Thymus (tissue), 11 donors: ENCODE measurements around the gene ARL4C. TPM values are rescaled to one million over a fixed set of nuclear protein-coding genes. Genes with fewer than 3 reads are reported as not detected.

Source experiments
- DNase-seq, 9 donors: peaks; one replicate each; pipeline ENCODE4 v3.0.0-alpha.2; 2013; ENCODE audit warnings: low spot score in 9 of 9, low read depth in 6 of 9, missing footprints in 1 of 9
- H3K27ac ChIP-seq, 2 donors: one replicate each; pipeline ENCODE4 v1.5.1; 2013; ENCODE audit warnings: control low read depth in 1 of 2, low read depth in 1 of 2, low read length in 1 of 2, mild to moderate bottlenecking in 1 of 2, moderate library complexity in 1 of 2
- H3K27me3 ChIP-seq, 2 donors: one replicate each; pipeline ENCODE4 v1.5.1; 2013; ENCODE audit warnings: low read length in 1 of 2; ENCODE audit not compliant: control insufficient read depth in 2 of 2, insufficient read depth in 1 of 2
- H3K36me3 ChIP-seq, 2 donors: one replicate each; pipeline ENCODE4 v1.5.1; 2013; ENCODE audit warnings: low read length in 1 of 2, mild to moderate bottlenecking in 1 of 2, moderate library complexity in 1 of 2; ENCODE audit not compliant: control insufficient read depth in 2 of 2, insufficient read depth in 2 of 2
- H3K4me1 ChIP-seq, 2 donors: one replicate each; pipeline ENCODE4 v1.5.1; 2013; ENCODE audit warnings: low read length in 2 of 2; ENCODE audit not compliant: control insufficient read depth in 2 of 2, insufficient read depth in 2 of 2
- H3K4me3 ChIP-seq, 2 donors: one replicate each; pipeline ENCODE4 v1.5.1; 2013; ENCODE audit warnings: low read length in 2 of 2, control low read depth in 1 of 2, mild to moderate bottlenecking in 1 of 2
- H3K9me3 ChIP-seq, 2 donors: one replicate each; pipeline ENCODE4 v1.5.1; 2013; ENCODE audit warnings: low read length in 1 of 2, mild to moderate bottlenecking in 1 of 2; ENCODE audit not compliant: control insufficient read depth in 2 of 2, insufficient read depth in 1 of 2
- WGBS: extraction: QIAGEN DNeasy Blood & Tissue Kit; methylation state at CpG from one replicate; pipeline ENCODE4 v1.1.7; 2013; 5-methylcytosine and 5-hydroxymethylcytosine counted together
- polyA plus RNA-seq: library from polyadenylated mRNA; stranded (reverse); fragments of 200-250 nt; gene quantifications from one replicate; pipeline ENCODE4 v1.2.3, GENCODE V29; 2013
- total RNA-seq: library from RNA; stranded (reverse); fragments of 120-200 nt; gene quantifications from one replicate; pipeline ENCODE4 v1.2.4, GENCODE V29; 2013
- donor health status: healthy.

ARL4C gene
- total and polyA plus RNA-seq, 2 donors: 46.7 to 59.9 TPM

- no peak overlapping the region for H3K4me3 ChIP-seq
- H3K36me3 ChIP-seq: no peaks in the 10 kb centered on the region
- no peak for DNase-seq
- H3K27ac ChIP-seq: no peak overlapping the region
- 95% methylated on average over 9 of the region's 9 CpGs for WGBS
- no peaks in the 10 kb centered on the region for H3K9me3 ChIP-seq
- H3K4me1 ChIP-seq: no peaks in the 10 kb centered on the region
- peaks cover 0 to 8% of the 10 kb centered on the region in 2 donors for H3K27me3 ChIP-seq
These were observed 36.7 kb upstream of the ARL4C start for GRCh38 chr2:234533626-234534025.

DNA sequence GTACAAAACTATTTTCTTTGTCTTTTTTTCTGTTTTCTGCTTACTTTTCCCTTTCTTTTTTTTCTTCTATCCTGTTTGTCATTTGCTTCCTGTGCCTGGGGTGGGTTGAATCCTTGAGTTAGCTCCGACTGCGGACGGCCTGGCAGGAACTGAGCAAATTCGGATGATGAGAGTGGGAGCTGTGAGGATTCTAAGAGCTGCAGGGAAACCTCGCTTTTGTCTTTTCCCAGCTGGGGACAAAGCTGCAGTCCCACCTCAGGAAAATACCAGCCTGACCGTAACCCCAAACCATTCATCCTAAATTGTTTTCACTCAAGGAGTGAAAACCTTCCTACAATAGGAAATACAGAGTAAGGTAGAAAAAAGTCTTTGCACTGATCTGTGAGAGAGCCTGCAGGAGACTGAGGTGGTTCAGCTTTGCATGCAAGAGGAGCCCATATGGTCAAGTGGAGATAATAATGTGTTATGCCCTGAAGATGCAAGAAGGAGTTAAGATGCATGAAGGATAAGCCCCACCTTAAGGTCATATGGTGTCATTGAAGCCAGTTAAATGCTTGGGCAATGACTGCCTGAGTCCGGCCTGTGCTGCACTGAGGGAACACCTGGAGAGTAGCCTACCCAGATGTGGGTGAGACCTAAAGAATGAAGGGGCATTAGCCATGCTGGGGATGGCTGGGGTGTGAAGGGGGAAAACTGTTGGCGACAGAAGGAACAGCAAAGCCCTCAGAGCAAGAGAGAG, 31.7 kb upstream of the ARL4C start:
- 82% methylated on average over 8 of the region's 8 CpGs for WGBS
- H3K36me3 ChIP-seq: no peaks in the 10 kb centered on the region
- H3K27ac ChIP-seq: no peak overlapping the region
- no peak overlapping the region for H3K4me3 ChIP-seq
- DNase-seq: no peak
- no peaks in the 10 kb centered on the region for H3K4me1 ChIP-seq
- peaks cover 0 to 5% of the 10 kb centered on the region in 2 donors for H3K9me3 ChIP-seq
- peaks cover 0 to 8% of the 10 kb centered on the region in 2 donors for H3K27me3 ChIP-seq

DNA sequence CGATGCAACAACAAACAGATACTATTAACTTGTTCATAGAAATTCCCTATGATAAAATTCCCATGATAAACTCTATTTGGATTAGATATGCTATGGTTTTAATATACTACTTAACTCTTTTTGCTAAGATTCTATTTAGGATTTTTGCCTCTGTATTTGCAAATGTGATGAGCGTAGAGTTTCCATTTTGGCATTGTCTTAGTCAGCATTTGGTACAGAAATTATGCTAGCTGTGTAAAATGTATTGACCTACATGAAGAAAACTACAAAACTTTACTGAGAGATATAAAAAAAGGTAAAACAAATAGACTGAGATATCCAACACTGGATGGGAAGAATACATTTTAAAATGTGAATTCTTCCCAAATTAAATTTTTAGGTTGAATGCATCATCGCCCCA, 29.8 kb upstream of the ARL4C start:
- H3K27ac ChIP-seq: no peak overlapping the region
- H3K9me3 ChIP-seq: peaks cover 0 to 5% of the 10 kb centered on the region in 2 donors
- no peaks in the 10 kb centered on the region for H3K36me3 ChIP-seq
- WGBS: 96% methylated on average over 3 of the region's 3 CpGs
- DNase-seq: no peak
- H3K4me1 ChIP-seq: no peaks in the 10 kb centered on the region
- peaks cover 0 to 8% of the 10 kb centered on the region in 2 donors for H3K27me3 ChIP-seq
- H3K4me3 ChIP-seq: no peak overlapping the region

GRCh38 chr2:234521536-234521935, 24.7 kb upstream of the ARL4C start:
- DNase-seq: no peak
- no peaks in the 10 kb centered on the region for H3K27me3 ChIP-seq
- no peak overlapping the region for H3K4me3 ChIP-seq
- no peak overlapping the region for H3K27ac ChIP-seq
- peaks cover 0 to 5% of the 10 kb centered on the region in 2 donors for H3K9me3 ChIP-seq
- no peaks in the 10 kb centered on the region for H3K4me1 ChIP-seq
- 96% methylated on average over 2 of the region's 2 CpGs for WGBS
- H3K36me3 ChIP-seq: no peaks in the 10 kb centered on the region

GRCh38 chr2:234518986-234519642, 22.2 kb upstream of the ARL4C start:
- no peaks in the 10 kb centered on the region for H3K36me3 ChIP-seq
- H3K27me3 ChIP-seq: no peaks in the 10 kb centered on the region
- DNase-seq: no peak
- H3K4me1 ChIP-seq: no peaks in the 10 kb centered on the region
- WGBS: 95% methylated on average over 5 of the region's 5 CpGs
- no peak overlapping the region for H3K4me3 ChIP-seq
- no peak overlapping the region for H3K27ac ChIP-seq
- peaks cover 2 to 11% of the 10 kb centered on the region in 2 donors for H3K9me3 ChIP-seq

GRCh38 chr2:234517971-234518370, 21.1 kb upstream of the ARL4C start:
- DNase-seq: no peak
- Histone ChIP-seq H3K27me3 (no peaks in the 10 kb centered on the region), H3K27ac (no peak overlapping the region), H3K36me3 (no peaks in the 10 kb centered on the region), H3K9me3 (peaks cover 2 to 11% of the 10 kb centered on the region in 2 donors), H3K4me3 (no peak overlapping the region), H3K4me1 (no peaks in the 10 kb centered on the region)
- 96% methylated on average over 8 of the region's 8 CpGs for WGBS

DNA sequence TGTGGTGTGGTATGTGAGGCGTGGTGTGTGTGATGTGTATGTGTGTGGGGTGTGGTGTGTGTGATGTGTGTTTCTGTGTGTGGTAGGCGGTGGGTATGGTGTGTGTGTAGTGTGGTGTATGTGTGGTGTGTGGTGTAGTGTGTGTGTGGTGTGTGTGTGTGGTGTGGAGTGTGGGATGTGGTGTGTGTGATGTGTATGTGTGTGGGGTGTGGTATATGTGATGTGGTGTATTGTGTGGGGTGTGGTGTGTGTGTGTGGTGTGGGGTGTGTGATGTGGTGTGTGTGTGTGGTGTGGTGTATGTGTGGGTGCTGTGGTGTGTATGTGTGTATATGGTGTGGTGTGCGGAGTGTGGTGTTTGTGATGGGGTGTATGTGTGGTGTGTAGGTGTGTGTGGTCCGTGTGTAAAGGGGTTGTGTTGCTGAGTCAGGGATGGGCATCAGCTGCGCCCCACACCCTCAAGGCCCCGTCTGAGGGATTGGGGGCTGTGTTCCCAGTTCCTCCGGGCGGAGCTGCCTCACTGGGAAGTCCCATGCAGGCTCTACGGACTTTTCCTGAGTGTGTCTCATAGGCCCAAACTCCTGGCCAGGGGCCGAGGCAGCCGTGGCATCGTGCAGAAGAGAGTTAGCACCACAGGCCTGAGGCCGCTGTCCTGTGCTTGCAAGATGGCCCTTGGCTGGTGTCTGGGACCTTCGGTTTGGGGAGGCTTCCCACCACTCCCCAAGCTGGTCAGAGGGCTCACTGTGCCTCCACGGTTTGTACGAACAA, 18.2 kb upstream of the ARL4C start:
- Histone ChIP-seq H3K27ac (no peak overlapping the region), H3K4me3 (no peak overlapping the region), H3K4me1 (no peaks in the 10 kb centered on the region), H3K36me3 (no peaks in the 10 kb centered on the region), H3K9me3 (peaks cover 3 to 11% of the 10 kb centered on the region in 2 donors), H3K27me3 (peaks cover 0 to 7% of the 10 kb centered on the region in 2 donors)
- DNase-seq: no peak
- WGBS: 94% methylated on average over 16 of the region's 16 CpGs

GRCh38 chr2:234514099-234514498, 17.2 kb upstream of the ARL4C start:
- Histone ChIP-seq H3K4me1 (no peaks in the 10 kb centered on the region), H3K9me3 (peaks cover 3 to 11% of the 10 kb centered on the region in 2 donors), H3K27me3 (peaks cover 0 to 9% of the 10 kb centered on the region in 2 donors), H3K4me3 (no peak overlapping the region), H3K36me3 (no peaks in the 10 kb centered on the region), H3K27ac (no peak overlapping the region)
- DNase-seq: no peak
- WGBS: 100% methylated on average over 1 of the region's 1 CpG
